MM.1S (cell line): ENCODE measurements around the gene PIAS4.

ENCODE experiments used
- DNase-seq: peaks from one replicate; pipeline ENCODE4 v3.0.0-alpha.2; 2015
- H2AFZ ChIP-seq: fragments of 300-600 bp; sonication (generic); 2 replicates; pipeline ENCODE4 v1.6.0; 2016; ENCODE audit warnings: antibody characterized with exemption, low read length
- H3F3A ChIP-seq: fragments of 300-600 bp; sonication (generic); 2 replicates; pipeline ENCODE4 v1.6.1; 2016; ENCODE audit warnings: mild to moderate bottlenecking, antibody characterized with exemption, low read length, moderate library complexity, mixed read lengths; ENCODE audit not compliant: insufficient read depth
- H3K27ac ChIP-seq: fragments of 300-600 bp; sonication (generic); 2 replicates; pipeline ENCODE4 v1.5.1; 2016; ENCODE audit warnings: mild to moderate bottlenecking, low read length
- H3K27me3 ChIP-seq: fragments of 300-600 bp; sonication (generic); replicated peaks from 2 replicates; pipeline ENCODE4 v1.6.0; 2016; ENCODE audit warnings: low read length; ENCODE audit not compliant: insufficient read depth
- H3K36me3 ChIP-seq: fragments of 300-600 bp; sonication (generic); replicated peaks from 2 replicates; pipeline ENCODE4 v1.6.1; 2016; ENCODE audit warnings: mild to moderate bottlenecking, low read length, mixed read lengths; ENCODE audit not compliant: insufficient read depth
- H3K4me1 ChIP-seq: fragments of 300-600 bp; sonication (generic); 2 replicates; pipeline ENCODE4 v1.6.1; 2016; ENCODE audit warnings: low read length, mixed read lengths
- H3K4me2 ChIP-seq: fragments of 300-600 bp; sonication (generic); 2 replicates; pipeline ENCODE4 v1.6.0; 2016; ENCODE audit warnings: low read depth, low read length
- H3K4me3 ChIP-seq: fragments of 300-600 bp; sonication (generic); 2 replicates; pipeline ENCODE4 v1.5.1; 2016; ENCODE audit warnings: low read length, mixed read lengths
- H3K79me2 ChIP-seq: fragments of 300-600 bp; sonication (generic); 2 replicates; pipeline ENCODE4 v1.6.1; 2016; ENCODE audit warnings: mixed run types, low read length, mixed read lengths
- H3K9ac ChIP-seq: fragments of 300-600 bp; sonication (generic); 2 replicates; pipeline ENCODE4 v1.6.1; 2016; ENCODE audit warnings: low read length, mixed read lengths
- H3K9me2 ChIP-seq: fragments of 300-600 bp; sonication (generic); replicated peaks from 2 replicates; pipeline ENCODE4 v1.6.1; 2016; ENCODE audit warnings: mild to moderate bottlenecking, low read length, mixed read lengths; ENCODE audit not compliant: insufficient read depth
- H3K9me3 ChIP-seq: fragments of 300-600 bp; sonication (generic); replicated peaks from 2 replicates; pipeline ENCODE4 v1.6.1; 2016; ENCODE audit warnings: mild to moderate bottlenecking, low read length, mixed read lengths; ENCODE audit not compliant: insufficient read depth
- H4K20me1 ChIP-seq: fragments of 300-600 bp; sonication (generic); 2 replicates; pipeline ENCODE4 v1.6.1; 2016; ENCODE audit warnings: mild to moderate bottlenecking, low read length, moderate library complexity, mixed read lengths; ENCODE audit not compliant: insufficient read depth
- EZH2 ChIP-seq: fragments of 300-600 bp; sonication (generic); optimal IDR thresholded peaks from 2 replicates; pipeline ENCODE3; 2017; ENCODE audit warnings: low read depth, mild to moderate bottlenecking, antibody characterized with exemption, low read length, mixed read lengths
- EZH2phosphoT487 ChIP-seq: fragments of 300-600 bp; sonication (generic); IDR thresholded peaks from 2 replicates; pipeline ENCODE4 v1.6.1; 2018; ENCODE audit warnings: antibody characterized with exemption, low read length
- TF ChIP-seq, protein P1 (sequence below): fragments of 300-600 bp; sonication (generic); IDR thresholded peaks from 2 replicates; pipeline ENCODE4 v1.5.1; 2016; ENCODE audit warnings: antibody characterized with exemption, low read length, mixed read lengths

Gene PIAS4

DNA sequence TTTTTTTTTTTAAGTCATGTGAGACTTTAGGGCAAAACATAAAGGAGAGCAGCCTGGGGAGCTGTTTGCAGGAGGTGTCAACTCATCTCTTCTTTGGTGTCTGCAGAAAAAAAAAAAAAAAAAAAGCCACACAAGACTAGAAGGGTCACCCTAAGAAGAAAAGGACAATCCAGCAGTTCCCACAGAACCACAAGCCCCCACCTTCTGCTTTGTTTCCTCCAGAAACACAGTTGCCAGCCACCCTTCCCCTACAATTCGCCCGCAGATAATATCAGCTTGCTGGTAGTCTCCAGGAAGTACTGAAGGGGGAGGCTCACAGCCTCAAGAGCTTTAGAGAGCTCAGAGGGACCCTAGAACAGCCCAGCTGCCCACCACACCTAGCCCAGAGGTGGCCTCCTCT lies 81.4 kb downstream of the PIAS4 start:
- no peak overlapping the region for H3K4me3 ChIP-seq
- no peaks in the 10 kb centered on the region for H3K27me3 ChIP-seq
- no peaks in the 10 kb centered on the region for H3K9me3 ChIP-seq
- no peak overlapping the region for H3K9ac ChIP-seq
- no peak for DNase-seq
- no peaks in the 10 kb centered on the region for H3F3A ChIP-seq
- no peak overlapping the region for H3K4me2 ChIP-seq
- no peaks in the 10 kb centered on the region for H3K36me3 ChIP-seq
- no peak for TF ChIP-seq EZH2phosphoT487
- TF ChIP-seq, protein P1, sequence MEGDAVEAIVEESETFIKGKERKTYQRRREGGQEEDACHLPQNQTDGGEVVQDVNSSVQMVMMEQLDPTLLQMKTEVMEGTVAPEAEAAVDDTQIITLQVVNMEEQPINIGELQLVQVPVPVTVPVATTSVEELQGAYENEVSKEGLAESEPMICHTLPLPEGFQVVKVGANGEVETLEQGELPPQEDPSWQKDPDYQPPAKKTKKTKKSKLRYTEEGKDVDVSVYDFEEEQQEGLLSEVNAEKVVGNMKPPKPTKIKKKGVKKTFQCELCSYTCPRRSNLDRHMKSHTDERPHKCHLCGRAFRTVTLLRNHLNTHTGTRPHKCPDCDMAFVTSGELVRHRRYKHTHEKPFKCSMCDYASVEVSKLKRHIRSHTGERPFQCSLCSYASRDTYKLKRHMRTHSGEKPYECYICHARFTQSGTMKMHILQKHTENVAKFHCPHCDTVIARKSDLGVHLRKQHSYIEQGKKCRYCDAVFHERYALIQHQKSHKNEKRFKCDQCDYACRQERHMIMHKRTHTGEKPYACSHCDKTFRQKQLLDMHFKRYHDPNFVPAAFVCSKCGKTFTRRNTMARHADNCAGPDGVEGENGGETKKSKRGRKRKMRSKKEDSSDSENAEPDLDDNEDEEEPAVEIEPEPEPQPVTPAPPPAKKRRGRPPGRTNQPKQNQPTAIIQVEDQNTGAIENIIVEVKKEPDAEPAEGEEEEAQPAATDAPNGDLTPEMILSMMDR = no peak
- no peak for TF ChIP-seq EZH2
- peaks cover 3% of the 10 kb centered on the region; the same call in 1 of the 2 replicates for H3K4me1 ChIP-seq
- H2AFZ ChIP-seq = no peak overlapping the region
- H3K79me2 ChIP-seq = no peaks in the 10 kb centered on the region
- H4K20me1 ChIP-seq = no peaks in the 10 kb centered on the region
- no peaks in the 10 kb centered on the region for H3K9me2 ChIP-seq
- H3K27ac ChIP-seq = no peak overlapping the region
